GM21528 (cell line): Measurements from ENCODE around the gene RAVER1.

ENCODE experiments used
- ATAC-seq: cut with Tn5 transposase; IDR thresholded peaks from one replicate; pipeline ENCODE4 v1.9.1; 2021; ENCODE audit warnings: mild to moderate bottlenecking, moderate library complexity; ENCODE audit not compliant: unreplicated experiment, low FRiP score

RAVER1 gene

GRCh38 chr19:10277795-10278589, 55.3 kb downstream of the RAVER1 start:
- no peak for ATAC-seq

- no peak for ATAC-seq
These were observed 58.7 kb downstream of the RAVER1 start for GRCh38 chr19:10274589-10274988.

- ATAC-seq, result peak; percentile 7
These were observed 61.7 kb downstream of the RAVER1 start for GRCh38 chr19:10271543-10272086.

GRCh38 chr19:10270616-10271394, 62.5 kb downstream of the RAVER1 start, which contains the start of gene ICAM1:
ICAM1 (plus strand) TSS chr19:10271120; CDS start chr19:10271160, 40 bp downstream.
- ATAC-seq, result peak; percentile 53

GRCh38 chr19:10270180-10270615, 63.1 kb downstream of the RAVER1 start:
- ATAC-seq, result peak; percentile 27

GRCh38 chr19:10269333-10270179, 63.8 kb downstream of the RAVER1 start:
- ATAC-seq, result peak; percentile 42

GRCh38 chr19:10268071-10268470, 65.3 kb downstream of the RAVER1 start:
- ATAC-seq, result no peak

GRCh38 chr19:10266706-10267105, 66.6 kb downstream of the RAVER1 start:
- no peak for ATAC-seq
